ENCODE data around the gene PPM1L. TPM values are rescaled to one million over a fixed set of nuclear protein-coding genes. Genes with fewer than 3 reads are reported as not detected.

PPM1L gene
- total RNA-seq, 2 donors from 2014 or later: 15.0 to 15.6 TPM

DNA sequence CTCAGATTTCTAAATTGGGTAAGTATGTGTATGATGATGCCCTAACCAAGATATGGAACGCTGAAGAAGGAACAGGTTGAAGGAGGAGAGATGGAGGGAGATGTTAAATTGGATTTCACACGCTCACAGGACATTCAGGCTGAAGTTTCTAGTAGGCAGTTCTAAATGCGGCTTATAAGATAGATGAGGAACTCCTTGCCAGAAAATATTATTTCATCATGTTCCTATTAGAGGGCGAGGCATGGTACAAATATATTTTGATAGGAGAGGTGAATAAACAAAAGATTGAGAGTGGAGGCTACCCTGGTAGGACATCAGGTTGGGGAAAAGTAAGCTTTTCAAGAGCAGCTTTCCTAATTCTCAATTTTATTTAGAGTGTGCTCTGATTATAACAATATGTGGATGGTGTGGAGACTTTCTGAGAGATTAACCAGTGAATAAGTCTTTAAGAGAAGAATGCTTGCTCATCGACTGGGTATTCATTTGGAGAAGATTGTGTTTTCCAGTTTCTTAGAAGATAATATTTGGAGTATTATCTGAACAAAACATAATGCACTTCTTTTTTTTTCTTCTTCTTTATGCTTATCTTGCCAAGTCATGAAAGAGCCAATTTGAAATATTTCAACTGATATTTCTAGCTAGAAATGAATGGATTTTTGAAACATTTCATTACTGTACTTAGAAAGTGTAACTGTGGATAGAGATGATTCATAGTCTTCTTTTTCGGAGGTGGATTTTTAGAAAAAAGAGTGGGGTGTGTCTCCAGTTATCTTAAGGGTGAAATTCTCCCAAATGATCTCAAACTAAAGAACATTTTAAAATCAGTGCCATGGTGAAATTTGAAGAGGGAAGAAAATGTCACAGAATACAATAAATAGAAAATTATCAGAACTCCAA, 260.6 kb downstream of the PPM1L start:
- no peaks in the 10 kb centered on the region for H3K36me3 ChIP-seq
- intact Hi-C loops (cut with DNase I): no loop called here
- no peaks in the 10 kb centered on the region for H3K4me1 ChIP-seq
- no peaks in the 10 kb centered on the region for H3K27me3 ChIP-seq
- no peaks in the 10 kb centered on the region for H3K9me3 ChIP-seq
- no peak overlapping the region for H3K27ac ChIP-seq
- H3K9ac ChIP-seq (ENCODE audit: low read depth in 2 of 2, low read length in 2 of 2): no peak overlapping the region
- H3K4me3 ChIP-seq: no peak overlapping the region
- no peak for DNase-seq
- TF ChIP-seq, protein P1, sequence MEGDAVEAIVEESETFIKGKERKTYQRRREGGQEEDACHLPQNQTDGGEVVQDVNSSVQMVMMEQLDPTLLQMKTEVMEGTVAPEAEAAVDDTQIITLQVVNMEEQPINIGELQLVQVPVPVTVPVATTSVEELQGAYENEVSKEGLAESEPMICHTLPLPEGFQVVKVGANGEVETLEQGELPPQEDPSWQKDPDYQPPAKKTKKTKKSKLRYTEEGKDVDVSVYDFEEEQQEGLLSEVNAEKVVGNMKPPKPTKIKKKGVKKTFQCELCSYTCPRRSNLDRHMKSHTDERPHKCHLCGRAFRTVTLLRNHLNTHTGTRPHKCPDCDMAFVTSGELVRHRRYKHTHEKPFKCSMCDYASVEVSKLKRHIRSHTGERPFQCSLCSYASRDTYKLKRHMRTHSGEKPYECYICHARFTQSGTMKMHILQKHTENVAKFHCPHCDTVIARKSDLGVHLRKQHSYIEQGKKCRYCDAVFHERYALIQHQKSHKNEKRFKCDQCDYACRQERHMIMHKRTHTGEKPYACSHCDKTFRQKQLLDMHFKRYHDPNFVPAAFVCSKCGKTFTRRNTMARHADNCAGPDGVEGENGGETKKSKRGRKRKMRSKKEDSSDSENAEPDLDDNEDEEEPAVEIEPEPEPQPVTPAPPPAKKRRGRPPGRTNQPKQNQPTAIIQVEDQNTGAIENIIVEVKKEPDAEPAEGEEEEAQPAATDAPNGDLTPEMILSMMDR (IDR thresholded peaks at IDR 0.05): no peak

DNA sequence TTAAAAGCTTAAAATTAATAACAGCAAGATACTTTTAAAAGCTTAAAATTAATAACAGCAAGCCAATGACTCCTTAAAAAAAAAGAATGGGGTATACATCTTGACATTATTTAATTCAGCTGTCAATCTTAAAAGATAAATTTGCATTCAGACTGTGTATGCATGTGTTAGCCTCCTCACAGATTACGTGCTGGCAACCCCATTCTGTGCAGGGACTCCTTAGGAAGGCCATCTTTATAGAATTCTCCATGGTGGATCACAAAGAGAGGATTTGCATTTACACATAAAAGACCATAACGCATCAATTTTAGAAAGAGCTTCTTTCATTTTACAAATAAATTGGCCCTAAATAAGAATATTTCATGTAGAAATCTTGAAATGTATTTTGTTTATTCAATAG, 261.9 kb downstream of the PPM1L start:
- no peaks in the 10 kb centered on the region for H3K4me1 ChIP-seq
- no peak overlapping the region for H3K9ac ChIP-seq (ENCODE audit: low read depth in 2 of 2, low read length in 2 of 2)
- TF ChIP-seq, protein P1 (IDR thresholded peaks at IDR 0.05): no peak
- H3K4me3 ChIP-seq: no peak overlapping the region
- H3K27ac ChIP-seq: no peak overlapping the region
- intact Hi-C loops (cut with DNase I): no loop called here
- no peaks in the 10 kb centered on the region for H3K27me3 ChIP-seq
- no peaks in the 10 kb centered on the region for H3K36me3 ChIP-seq
- DNase-seq: no peak
- H3K9me3 ChIP-seq: no peaks in the 10 kb centered on the region

DNA sequence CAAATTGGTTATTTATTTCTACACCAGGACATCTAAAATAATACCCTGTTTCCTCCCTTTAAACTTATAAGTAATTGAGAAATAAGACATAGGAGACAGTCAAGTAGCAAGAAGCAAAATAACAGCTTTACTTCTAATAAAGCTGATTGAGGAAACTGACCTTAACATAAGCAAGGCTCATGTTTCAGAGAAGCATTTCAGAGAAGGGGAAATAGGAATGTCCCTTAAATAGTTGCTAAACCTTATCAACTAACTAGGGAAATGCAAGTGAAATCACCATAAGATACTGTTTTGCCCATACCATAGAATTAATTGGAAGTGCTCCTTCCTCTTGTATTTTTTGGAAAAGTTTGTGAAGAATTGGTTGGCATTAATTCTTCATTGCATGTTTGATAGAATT, 264.2 kb downstream of the PPM1L start:
- H3K4me1 ChIP-seq: no peaks in the 10 kb centered on the region
- H3K27ac ChIP-seq: no peak overlapping the region
- no peak for DNase-seq
- no peaks in the 10 kb centered on the region for H3K27me3 ChIP-seq
- H3K4me3 ChIP-seq: no peak overlapping the region
- TF ChIP-seq, protein P1 (IDR thresholded peaks at IDR 0.05): no peak
- intact Hi-C loops (cut with DNase I): no loop called here
- H3K9me3 ChIP-seq: no peaks in the 10 kb centered on the region
- H3K36me3 ChIP-seq: no peaks in the 10 kb centered on the region
- H3K9ac ChIP-seq (ENCODE audit: low read depth in 2 of 2, low read length in 2 of 2): no peak overlapping the region

DNA sequence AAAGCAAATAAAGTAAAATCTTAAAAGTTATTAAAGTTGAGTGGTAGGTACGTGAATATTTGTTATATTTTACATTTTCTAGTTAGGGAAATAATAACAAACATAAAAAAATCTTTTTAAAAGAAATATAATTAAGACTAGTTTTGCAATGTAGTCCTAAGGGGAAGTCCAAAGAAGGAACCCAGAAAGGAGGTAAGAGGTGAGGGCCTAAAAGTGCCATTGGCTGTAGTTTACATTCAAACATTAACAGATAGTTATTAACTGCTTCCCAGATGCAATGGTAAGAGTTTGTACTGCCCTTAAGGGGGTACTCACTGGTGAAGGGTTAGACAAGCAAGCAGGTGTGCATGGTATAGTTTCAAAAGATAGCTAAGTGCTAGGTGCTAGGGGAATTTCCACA, 269.9 kb downstream of the PPM1L start:
- Histone ChIP-seq H3K36me3 (no peaks in the 10 kb centered on the region), H3K27ac (no peak overlapping the region), H3K4me3 (no peak overlapping the region), H3K9ac (ENCODE audit: low read depth in 2 of 2, low read length in 2 of 2) (no peak overlapping the region), H3K4me1 (no peaks in the 10 kb centered on the region), H3K9me3 (no peaks in the 10 kb centered on the region), H3K27me3 (no peaks in the 10 kb centered on the region)
- TF ChIP-seq, protein P1 (IDR thresholded peaks at IDR 0.05): no peak
- intact Hi-C loops (cut with DNase I): no loop called here
- no peak for DNase-seq

DNA sequence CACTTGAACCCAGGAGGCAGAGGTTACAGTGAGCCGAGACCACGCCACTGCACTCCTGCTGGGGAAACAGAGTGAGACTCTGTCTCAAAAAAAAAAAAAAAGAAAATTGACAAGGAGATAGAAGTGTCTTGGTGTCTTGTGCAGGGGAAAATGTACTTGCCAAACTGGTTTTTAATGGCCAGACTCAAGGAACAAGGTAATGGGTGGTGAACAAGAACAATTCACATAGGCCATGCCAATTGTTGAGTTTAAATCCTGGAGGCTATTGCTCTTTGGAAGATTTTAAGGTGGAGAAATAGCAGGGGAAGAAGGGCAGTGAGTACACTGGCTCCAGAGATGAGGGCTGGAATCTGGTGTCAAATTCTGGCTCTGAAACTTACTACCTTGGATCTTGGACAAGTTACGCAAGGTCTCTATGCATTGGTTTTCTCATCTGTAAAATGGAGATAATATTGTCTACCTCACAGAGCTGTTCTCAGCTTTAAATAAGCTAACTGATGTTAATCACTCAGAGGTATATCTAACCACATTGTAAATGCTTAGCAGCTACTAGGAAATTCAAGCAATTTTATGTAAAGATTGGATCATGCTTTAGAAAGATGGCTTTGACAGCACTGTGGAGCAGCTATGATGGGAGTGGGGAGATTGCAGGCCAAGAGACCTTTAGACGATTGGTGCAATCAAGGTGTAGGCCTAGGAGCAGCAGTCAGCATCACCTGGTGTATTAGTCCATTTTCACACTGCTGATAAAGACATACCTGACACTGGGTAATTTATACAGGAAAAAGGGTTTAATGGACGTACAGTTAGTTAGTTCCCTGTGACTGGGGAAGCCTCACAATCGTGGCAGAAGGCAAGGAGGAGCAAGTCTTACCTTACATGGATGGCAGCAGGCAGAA, 270.8 kb downstream of the PPM1L start:
- Histone ChIP-seq H3K36me3 (no peaks in the 10 kb centered on the region), H3K9ac (ENCODE audit: low read depth in 2 of 2, low read length in 2 of 2) (no peak overlapping the region), H3K4me1 (no peaks in the 10 kb centered on the region), H3K4me3 (no peak overlapping the region), H3K27ac (no peak overlapping the region), H3K9me3 (no peaks in the 10 kb centered on the region), H3K27me3 (no peaks in the 10 kb centered on the region)
- TF ChIP-seq, protein P1 (IDR thresholded peaks at IDR 0.05): no peak
- intact Hi-C loops (cut with DNase I): no loop called here
- no peak for DNase-seq

All from colonic mucosa (tissue), 4 donors.